ENCODE results near the gene CHN1. TPM values are rescaled to one million over a fixed set of nuclear protein-coding genes. Genes with fewer than 3 reads are reported as not detected.

CHN1 gene
- total and polyA plus RNA-seq, 2 experiments from 2014 or later, result 64.3 to 70.8 TPM

GRCh38 chr2:175007510-175007909 is 2.3 kb upstream of the CHN1 start:
- DNase-seq (ENCODE audit: low read depth in 1 of 2, low spot score in 1 of 2), result no peak
- Histone ChIP-seq H3K27me3 (no peaks in the 10 kb centered on the region), H3K36me3 (no peaks in the 10 kb centered on the region), H3K4me3 (no peak overlapping the region), H3K4me1 (ENCODE audit: low read depth) (peaks cover 45% of the 10 kb centered on the region), H3K27ac (no peak overlapping the region), H3K9me3 (ENCODE audit: low read depth) (no peaks in the 10 kb centered on the region)
- no peak for TF ChIP-seq CTCF (IDR thresholded peaks at IDR 0.05; ENCODE audit: low read depth, low read length)

GRCh38 chr2:175006281-175006680 is 1.1 kb upstream of the CHN1 start:
- no peaks in the 10 kb centered on the region for H3K36me3 ChIP-seq
- H3K4me3 ChIP-seq, result no peak overlapping the region
- H3K27ac ChIP-seq, result no peak overlapping the region
- TF ChIP-seq CTCF (IDR thresholded peaks at IDR 0.05; ENCODE audit: low read depth, low read length), result no peak
- no peak for DNase-seq (ENCODE audit: low read depth in 1 of 2, low spot score in 1 of 2)
- no peaks in the 10 kb centered on the region for H3K9me3 ChIP-seq (ENCODE audit: low read depth)
- no peaks in the 10 kb centered on the region for H3K27me3 ChIP-seq
- H3K4me1 ChIP-seq (ENCODE audit: low read depth), result peaks cover 43% of the 10 kb centered on the region

GRCh38 chr2:175005733-175006264 is 618 bp upstream of the CHN1 start:
- Histone ChIP-seq H3K27ac (peak overlapping the region; percentile 74), H3K4me1 (ENCODE audit: low read depth) (peaks cover 39% of the 10 kb centered on the region), H3K9me3 (ENCODE audit: low read depth) (no peaks in the 10 kb centered on the region), H3K36me3 (no peaks in the 10 kb centered on the region), H3K27me3 (no peaks in the 10 kb centered on the region), H3K4me3 (peak overlapping the region; percentile 100)
- TF ChIP-seq CTCF (IDR thresholded peaks at IDR 0.05; ENCODE audit: low read depth, low read length), result no peak
- DNase-seq (ENCODE audit: low read depth in 1 of 2, low spot score in 1 of 2), result no peak

GRCh38 chr2:175004730-175004979 is 526 bp downstream of the CHN1 start:
- Histone ChIP-seq H3K27me3 (no peaks in the 10 kb centered on the region), H3K9me3 (ENCODE audit: low read depth) (no peaks in the 10 kb centered on the region), H3K4me1 (ENCODE audit: low read depth) (peaks cover 33% of the 10 kb centered on the region), H3K4me3 (peak overlapping the region; percentile 100), H3K27ac (peak overlapping the region; percentile 74), H3K36me3 (no peaks in the 10 kb centered on the region)
- TF ChIP-seq CTCF (IDR thresholded peaks at IDR 0.05; ENCODE audit: low read depth, low read length), result no peak
- DNase-seq (ENCODE audit: low read depth in 1 of 2, low spot score in 1 of 2), result peak in 1 of 2 donors; percentile 54

GRCh38 chr2:175003875-175004729 is 1.1 kb downstream of the CHN1 start:
- no peak for TF ChIP-seq CTCF (IDR thresholded peaks at IDR 0.05; ENCODE audit: low read depth, low read length)
- Histone ChIP-seq H3K4me1 (ENCODE audit: low read depth) (peaks cover 31% of the 10 kb centered on the region), H3K36me3 (no peaks in the 10 kb centered on the region), H3K4me3 (peak overlapping the region; percentile 100), H3K27ac (no peak overlapping the region), H3K9me3 (ENCODE audit: low read depth) (no peaks in the 10 kb centered on the region), H3K27me3 (no peaks in the 10 kb centered on the region)
- DNase-seq (ENCODE audit: low read depth in 1 of 2, low spot score in 1 of 2), result no peak

All from cardiac muscle cell (in vitro differentiated cells and primary cell).